ENCODE results near the gene CYP3A4.
"Not testable (repeated sequence)": the region's sequence is repeated elsewhere in the genome, so short reads cannot be mapped to it uniquely, and the experiment has no call there.

The CYP3A4 gene

DNA sequence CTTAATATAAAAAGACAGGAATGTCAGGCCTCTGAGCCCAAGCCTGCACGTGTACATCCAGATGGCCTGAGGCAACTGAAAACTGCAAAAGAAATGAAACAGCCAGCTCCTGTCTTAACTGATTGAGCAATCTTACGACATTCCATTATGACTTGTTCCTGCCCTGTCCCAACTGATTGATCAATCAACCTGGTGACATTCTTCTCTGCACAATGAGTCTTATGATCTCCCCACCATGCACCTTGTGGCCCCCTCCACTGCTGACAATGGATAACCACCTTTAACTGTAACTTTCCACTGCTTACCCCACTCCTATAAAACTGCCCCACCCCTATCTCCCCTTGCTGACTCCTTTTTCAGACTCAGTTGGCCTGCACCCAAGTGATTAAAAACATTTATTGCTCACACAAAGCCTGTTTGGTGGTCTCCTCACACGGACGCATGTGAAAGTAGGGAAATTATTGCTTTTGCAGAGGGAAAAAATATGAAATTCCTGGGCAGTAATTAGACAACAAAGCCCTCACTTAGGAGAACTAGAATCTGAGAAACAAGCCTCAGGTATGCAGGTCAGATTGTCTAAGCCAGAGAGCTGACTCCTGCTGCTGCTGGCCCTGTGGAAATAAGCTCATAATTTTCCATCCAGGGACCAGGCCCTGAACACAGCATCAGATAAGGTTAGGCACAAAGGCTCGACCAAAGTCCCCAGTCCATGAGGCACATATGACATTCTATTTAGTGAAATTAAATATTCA is 54.3 kb downstream of the CYP3A4 start:
- DNase-seq (ENCODE audit: low read depth in 1 of 2, low spot score in 1 of 2): no peak

DNA sequence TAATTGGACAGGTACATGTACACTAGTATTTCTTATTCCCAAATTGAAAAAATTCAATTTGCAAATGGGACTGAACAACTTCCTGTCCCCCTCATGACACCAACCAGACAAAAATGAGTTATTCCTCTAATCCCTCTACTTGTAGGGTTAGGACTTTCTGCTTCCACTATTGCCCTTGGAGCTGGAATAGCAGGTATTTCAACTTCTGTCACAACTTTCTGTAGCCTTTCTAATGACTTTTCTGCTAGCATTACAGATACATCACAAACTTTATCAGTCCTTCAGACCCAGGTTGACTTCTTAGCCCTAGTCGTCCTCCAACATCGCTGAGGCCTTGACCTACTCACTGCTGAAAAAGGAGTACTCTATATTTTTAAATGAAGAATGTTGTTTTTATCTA is 55.4 kb downstream of the CYP3A4 start:
- no peak for DNase-seq (ENCODE audit: low read depth in 1 of 2, low spot score in 1 of 2)

DNA sequence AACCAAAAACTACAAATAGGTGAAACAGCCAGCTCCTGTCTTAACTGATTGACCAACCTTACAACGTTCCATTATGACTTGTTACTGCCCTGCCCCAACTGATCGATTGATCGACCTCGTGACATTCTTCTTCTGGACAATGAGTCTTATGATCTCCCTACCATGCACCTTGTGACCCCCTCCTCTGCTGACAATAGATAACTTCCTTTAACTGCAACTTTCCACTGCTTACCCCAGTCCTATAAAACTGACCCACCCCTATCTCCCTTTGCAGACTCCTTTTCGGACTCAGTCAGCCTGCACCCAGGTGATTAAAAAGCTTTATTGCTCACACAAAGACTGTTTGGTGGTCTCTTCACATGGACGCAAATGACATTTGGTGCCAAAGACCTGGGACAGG is 60.8 kb downstream of the CYP3A4 start:
- not testable (repeated sequence) for DNase-seq (ENCODE audit: low read depth in 1 of 2, low spot score in 1 of 2)

DNA sequence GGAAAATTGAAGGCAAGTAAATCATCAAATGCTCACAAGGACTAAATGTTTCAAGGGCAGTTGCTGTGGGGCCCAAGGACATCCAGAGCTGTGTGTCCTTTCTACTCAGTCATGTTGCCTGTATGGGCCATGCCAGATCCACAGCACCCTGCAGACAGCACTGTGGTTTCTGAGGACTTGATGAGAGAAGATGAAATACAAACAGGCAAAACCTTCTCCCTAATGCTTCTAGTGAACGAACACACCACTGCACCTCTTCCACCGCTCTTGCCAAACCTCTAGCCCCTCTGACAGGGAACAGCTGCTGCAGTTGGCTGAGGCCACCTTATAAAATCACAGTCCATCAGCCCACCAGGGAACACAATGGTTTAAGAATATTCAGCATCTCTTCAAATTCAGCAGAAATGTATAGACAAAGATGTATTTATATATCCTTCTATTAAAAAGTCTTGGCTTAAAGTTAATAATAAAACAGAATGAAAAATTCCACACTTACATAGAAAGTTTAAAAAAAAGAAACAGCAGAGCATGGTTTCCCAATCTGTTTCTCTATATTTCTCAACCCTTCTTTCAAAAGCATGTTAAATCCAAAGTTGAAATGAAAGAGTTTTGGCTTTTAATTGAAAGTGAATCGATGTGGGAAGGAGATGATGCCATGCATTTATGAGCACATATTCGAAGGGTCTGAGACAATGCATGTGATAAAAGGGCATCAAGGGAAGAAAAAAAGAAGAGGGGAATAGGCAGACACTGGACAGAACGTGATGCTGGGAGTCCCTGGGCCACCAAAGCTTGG is 63.0 kb downstream of the CYP3A4 start:
- DNase-seq (ENCODE audit: low read depth in 1 of 2, low spot score in 1 of 2): no peak

DNA sequence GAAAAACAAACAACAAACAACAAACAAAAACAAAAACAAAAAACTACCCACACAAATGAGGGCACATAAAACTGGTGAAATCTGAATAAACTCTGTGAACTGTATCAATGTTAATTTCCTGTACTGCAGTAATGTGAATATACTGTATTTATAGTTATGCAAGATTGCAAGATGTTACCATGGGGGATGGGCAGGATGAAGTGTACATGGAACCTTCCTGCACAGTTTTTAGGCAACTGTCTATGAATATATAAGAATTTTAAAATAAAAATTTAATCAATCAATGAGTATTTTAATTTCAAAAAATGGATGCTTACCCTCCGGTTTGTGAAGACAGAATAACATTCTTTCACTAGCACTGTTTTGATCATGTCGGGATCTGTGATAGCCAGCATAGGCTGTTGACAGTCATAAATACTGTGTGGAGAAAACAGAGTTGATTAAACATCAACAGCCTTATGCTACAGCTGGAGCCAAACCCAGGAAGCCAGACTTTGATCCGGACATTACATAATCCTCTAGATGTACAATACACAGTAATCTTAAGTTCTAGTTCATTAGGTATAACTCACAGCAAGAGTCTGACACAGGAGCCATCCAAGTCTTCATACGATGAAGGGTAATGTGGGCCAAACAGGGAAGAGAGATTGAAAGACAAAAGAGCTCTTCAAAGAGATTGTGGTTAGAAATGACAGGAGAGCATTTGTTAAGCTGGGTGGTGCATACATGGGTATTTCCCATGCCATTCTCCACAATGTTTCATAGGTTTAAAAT is 63.8 kb downstream of the CYP3A4 start:
- DNase-seq (ENCODE audit: low read depth in 1 of 2, low spot score in 1 of 2): no peak

DNA sequence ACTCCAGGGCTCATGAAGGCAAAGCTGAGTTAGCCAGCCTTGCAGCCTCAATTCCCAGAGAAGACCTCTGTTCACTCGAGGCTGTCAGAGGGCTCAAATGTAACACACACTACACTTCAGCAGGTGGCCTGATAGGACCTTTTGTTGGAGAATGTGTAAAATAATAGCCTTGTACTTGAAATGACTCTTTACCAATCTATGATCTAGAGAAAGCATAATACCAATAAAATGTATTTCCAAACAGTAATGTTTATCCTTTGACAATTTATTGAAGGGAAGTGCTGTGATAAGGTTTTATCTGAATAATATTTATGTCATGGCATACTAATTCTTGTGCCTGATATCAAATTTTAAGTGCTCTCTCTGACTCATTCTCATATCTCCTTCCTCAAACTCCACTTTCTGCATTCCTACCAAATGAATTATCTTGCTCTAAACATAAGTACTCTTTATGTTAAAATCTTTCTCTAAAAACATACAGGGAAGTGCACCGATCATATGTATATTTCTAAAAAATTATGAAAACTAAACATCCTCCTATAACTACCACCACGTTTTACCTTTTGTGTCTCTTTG is 69.9 kb downstream of the CYP3A4 start:
- DNase-seq (ENCODE audit: low read depth in 1 of 2, low spot score in 1 of 2): no peak

DNA sequence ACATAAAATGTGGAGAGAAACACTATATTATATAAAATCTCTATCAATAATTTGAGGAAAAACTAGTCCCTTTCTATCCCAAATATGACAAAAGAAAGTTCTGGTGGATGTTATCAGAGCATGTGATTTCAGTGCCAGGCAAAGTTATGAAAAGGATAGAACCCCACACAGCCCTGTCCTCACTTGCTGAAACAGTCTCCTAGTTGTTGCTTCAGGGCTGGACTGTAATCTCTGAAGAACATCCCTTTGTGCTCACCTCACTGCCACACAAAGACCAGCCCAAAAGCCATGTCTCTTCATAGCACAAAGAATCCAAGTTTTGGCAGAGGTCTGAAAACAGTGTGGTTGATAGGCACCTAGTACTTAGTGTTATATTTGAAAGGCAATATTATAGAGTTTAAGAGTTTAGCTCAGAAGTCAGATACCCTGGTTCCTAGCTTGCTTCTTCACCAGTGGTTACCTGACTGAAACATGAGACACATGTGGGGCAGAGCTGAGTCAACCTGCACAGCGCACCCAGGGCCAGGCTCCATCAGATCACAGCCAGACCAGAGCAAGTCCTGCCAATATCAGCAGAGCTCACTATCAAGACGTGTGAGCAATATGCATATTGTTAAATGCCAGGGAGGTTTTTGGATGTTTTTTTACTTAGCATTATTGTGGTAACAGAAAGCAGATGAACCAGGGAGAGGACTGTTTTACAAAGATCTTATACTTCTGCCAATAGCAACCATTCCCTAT is 74.0 kb downstream of the CYP3A4 start:
- DNase-seq (ENCODE audit: low read depth in 1 of 2, low spot score in 1 of 2): no peak

DNA sequence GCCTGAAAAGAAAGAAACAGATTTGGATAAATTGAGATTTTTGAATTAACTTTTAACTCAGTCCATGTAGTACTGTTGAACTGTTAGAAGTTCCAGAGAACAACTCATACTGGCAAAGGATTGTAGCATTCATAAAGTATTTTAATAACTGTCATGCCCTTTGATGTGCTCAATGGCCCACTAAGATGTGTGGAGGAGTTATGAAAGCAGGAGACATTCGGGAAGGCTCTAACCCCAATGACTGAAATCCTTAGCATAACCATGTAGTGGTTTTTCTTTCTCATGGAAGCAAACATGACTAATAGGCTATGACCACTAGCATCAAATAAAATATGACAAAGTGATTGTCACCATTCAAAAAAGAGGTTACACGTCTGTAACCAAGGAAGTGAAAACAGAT is 74.7 kb downstream of the CYP3A4 start:
- no peak for DNase-seq (ENCODE audit: low read depth in 1 of 2, low spot score in 1 of 2)

DNA sequence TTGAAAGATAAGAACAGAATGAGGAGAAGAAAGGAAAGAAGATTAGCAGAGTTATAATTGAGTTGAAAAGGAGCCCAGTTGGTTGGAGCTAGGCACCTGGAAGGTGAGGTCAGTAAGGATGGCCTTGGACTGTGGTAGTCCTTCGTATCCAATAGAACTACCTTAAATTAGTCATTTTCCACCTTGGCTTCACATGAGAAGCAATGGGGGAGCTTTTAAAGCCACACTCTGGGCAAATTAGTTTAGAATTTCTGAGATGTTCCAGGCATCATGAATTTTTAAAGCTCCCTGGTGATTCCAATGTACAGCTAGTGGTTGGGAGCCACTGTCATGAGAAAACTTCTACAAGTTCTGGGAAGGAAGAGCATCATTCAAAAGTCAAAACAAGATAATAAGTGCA is 76.9 kb downstream of the CYP3A4 start:
- DNase-seq (ENCODE audit: low read depth in 1 of 2, low spot score in 1 of 2): no peak
